ENCODE data around the gene TIMM8B. TPM values are rescaled to one million over a fixed set of nuclear protein-coding genes. Genes with fewer than 3 reads are reported as not detected.

TIMM8B gene
- total and polyA plus RNA-seq, 2 donors: 81.6 to 105 TPM

- Histone ChIP-seq H3K4me3 (ENCODE audit: low read length in 2 of 2) (no peak overlapping the region), H3K36me3 (ENCODE audit: control insufficient read depth in 2 of 2, insufficient read depth in 2 of 2, low read length in 1 of 2) (peaks cover 0 to 5% of the 10 kb centered on the region in 2 donors), H3K27me3 (ENCODE audit: control insufficient read depth in 2 of 2, insufficient read depth in 1 of 2, low read length in 1 of 2) (no peaks in the 10 kb centered on the region), H3K9me3 (ENCODE audit: control insufficient read depth in 2 of 2, insufficient read depth in 1 of 2, low read length in 1 of 2) (no peaks in the 10 kb centered on the region), H3K27ac (ENCODE audit: low read depth in 1 of 2, low read length in 1 of 2) (no peak overlapping the region), H3K4me1 (ENCODE audit: control insufficient read depth in 2 of 2, insufficient read depth in 2 of 2, low read length in 2 of 2) (no peaks in the 10 kb centered on the region)
- 96% methylated on average over 5 of the region's 5 CpGs for WGBS
- DNase-seq (ENCODE audit: low read depth in 6 of 9, low spot score in 9 of 9): no peak
These were observed 35.5 kb upstream of the TIMM8B start for GRCh38 chr11:112121981-112122615.

GRCh38 chr11:112118176-112118575, 31.6 kb upstream of the TIMM8B start:
- DNase-seq (ENCODE audit: low read depth in 6 of 9, low spot score in 9 of 9): no peak
- Histone ChIP-seq H3K4me1 (ENCODE audit: control insufficient read depth in 2 of 2, insufficient read depth in 2 of 2, low read length in 2 of 2) (peaks cover 0 to 3% of the 10 kb centered on the region in 2 donors), H3K27ac (ENCODE audit: low read depth in 1 of 2, low read length in 1 of 2) (no peak overlapping the region), H3K27me3 (ENCODE audit: control insufficient read depth in 2 of 2, insufficient read depth in 1 of 2, low read length in 1 of 2) (no peaks in the 10 kb centered on the region), H3K9me3 (ENCODE audit: control insufficient read depth in 2 of 2, insufficient read depth in 1 of 2, low read length in 1 of 2) (no peaks in the 10 kb centered on the region), H3K4me3 (ENCODE audit: low read length in 2 of 2) (no peak overlapping the region), H3K36me3 (ENCODE audit: control insufficient read depth in 2 of 2, insufficient read depth in 2 of 2, low read length in 1 of 2) (peaks cover 0 to 5% of the 10 kb centered on the region in 2 donors)
- WGBS: 56% methylated on average over 2 of the region's 2 CpGs

GRCh38 chr11:112115386-112115785, 28.8 kb upstream of the TIMM8B start:
- DNase-seq (ENCODE audit: low read depth in 6 of 9, low spot score in 9 of 9): peak in 1 of 9 donors; percentile 16
- H3K36me3 ChIP-seq (ENCODE audit: control insufficient read depth in 2 of 2, insufficient read depth in 2 of 2, low read length in 1 of 2): peaks cover 0 to 5% of the 10 kb centered on the region in 2 donors
- peaks cover 0 to 3% of the 10 kb centered on the region in 2 donors for H3K4me1 ChIP-seq (ENCODE audit: control insufficient read depth in 2 of 2, insufficient read depth in 2 of 2, low read length in 2 of 2)
- H3K27ac ChIP-seq (ENCODE audit: low read depth in 1 of 2, low read length in 1 of 2): no peak overlapping the region
- 54% methylated on average over 5 of the region's 5 CpGs for WGBS
- no peaks in the 10 kb centered on the region for H3K9me3 ChIP-seq (ENCODE audit: control insufficient read depth in 2 of 2, insufficient read depth in 1 of 2, low read length in 1 of 2)
- no peak overlapping the region for H3K4me3 ChIP-seq (ENCODE audit: low read length in 2 of 2)
- H3K27me3 ChIP-seq (ENCODE audit: control insufficient read depth in 2 of 2, insufficient read depth in 1 of 2, low read length in 1 of 2): no peaks in the 10 kb centered on the region

GRCh38 chr11:112114460-112114859, 27.9 kb upstream of the TIMM8B start:
- no peak overlapping the region for H3K4me3 ChIP-seq (ENCODE audit: low read length in 2 of 2)
- no peak for DNase-seq (ENCODE audit: low read depth in 6 of 9, low spot score in 9 of 9)
- WGBS: 97% methylated on average over 2 of the region's 2 CpGs
- peaks cover 0 to 3% of the 10 kb centered on the region in 2 donors for H3K36me3 ChIP-seq (ENCODE audit: control insufficient read depth in 2 of 2, insufficient read depth in 2 of 2, low read length in 1 of 2)
- H3K4me1 ChIP-seq (ENCODE audit: control insufficient read depth in 2 of 2, insufficient read depth in 2 of 2, low read length in 2 of 2): peaks cover 0 to 3% of the 10 kb centered on the region in 2 donors
- H3K9me3 ChIP-seq (ENCODE audit: control insufficient read depth in 2 of 2, insufficient read depth in 1 of 2, low read length in 1 of 2): no peaks in the 10 kb centered on the region
- no peak overlapping the region for H3K27ac ChIP-seq (ENCODE audit: low read depth in 1 of 2, low read length in 1 of 2)
- no peaks in the 10 kb centered on the region for H3K27me3 ChIP-seq (ENCODE audit: control insufficient read depth in 2 of 2, insufficient read depth in 1 of 2, low read length in 1 of 2)

- peak in 6 of 9 donors; percentile 9 to 62 (median 20) for DNase-seq (ENCODE audit: low read depth in 6 of 9, low spot score in 9 of 9)
- Histone ChIP-seq H3K4me1 (ENCODE audit: control insufficient read depth in 2 of 2, insufficient read depth in 2 of 2, low read length in 2 of 2) (peaks cover 0 to 3% of the 10 kb centered on the region in 2 donors), H3K9me3 (ENCODE audit: control insufficient read depth in 2 of 2, insufficient read depth in 1 of 2, low read length in 1 of 2) (no peaks in the 10 kb centered on the region), H3K36me3 (ENCODE audit: control insufficient read depth in 2 of 2, insufficient read depth in 2 of 2, low read length in 1 of 2) (no peaks in the 10 kb centered on the region), H3K4me3 (ENCODE audit: low read length in 2 of 2) (no peak overlapping the region), H3K27me3 (ENCODE audit: control insufficient read depth in 2 of 2, insufficient read depth in 1 of 2, low read length in 1 of 2) (no peaks in the 10 kb centered on the region), H3K27ac (ENCODE audit: low read depth in 1 of 2, low read length in 1 of 2) (no peak overlapping the region)
- 67% methylated on average over 6 of the region's 6 CpGs for WGBS
These were observed 27.2 kb upstream of the TIMM8B start for GRCh38 chr11:112113539-112114457.

- Histone ChIP-seq H3K4me1 (ENCODE audit: control insufficient read depth in 2 of 2, insufficient read depth in 2 of 2, low read length in 2 of 2) (no peaks in the 10 kb centered on the region), H3K27ac (ENCODE audit: low read depth in 1 of 2, low read length in 1 of 2) (no peak overlapping the region), H3K36me3 (ENCODE audit: control insufficient read depth in 2 of 2, insufficient read depth in 2 of 2, low read length in 1 of 2) (no peaks in the 10 kb centered on the region), H3K9me3 (ENCODE audit: control insufficient read depth in 2 of 2, insufficient read depth in 1 of 2, low read length in 1 of 2) (no peaks in the 10 kb centered on the region), H3K4me3 (ENCODE audit: low read length in 2 of 2) (no peak overlapping the region), H3K27me3 (ENCODE audit: control insufficient read depth in 2 of 2, insufficient read depth in 1 of 2, low read length in 1 of 2) (no peaks in the 10 kb centered on the region)
- 99% methylated on average over 8 of the region's 8 CpGs for WGBS
- no peak for DNase-seq (ENCODE audit: low read depth in 6 of 9, low spot score in 9 of 9)
These were observed 19.5 kb upstream of the TIMM8B start for GRCh38 chr11:112106070-112106469.

GRCh38 chr11:112103446-112103845, 16.9 kb upstream of the TIMM8B start:
- no peaks in the 10 kb centered on the region for H3K9me3 ChIP-seq (ENCODE audit: control insufficient read depth in 2 of 2, insufficient read depth in 1 of 2, low read length in 1 of 2)
- WGBS: over 99% methylated on average over 6 of the region's 6 CpGs
- no peak overlapping the region for H3K27ac ChIP-seq (ENCODE audit: low read depth in 1 of 2, low read length in 1 of 2)
- no peaks in the 10 kb centered on the region for H3K27me3 ChIP-seq (ENCODE audit: control insufficient read depth in 2 of 2, insufficient read depth in 1 of 2, low read length in 1 of 2)
- H3K36me3 ChIP-seq (ENCODE audit: control insufficient read depth in 2 of 2, insufficient read depth in 2 of 2, low read length in 1 of 2): no peaks in the 10 kb centered on the region
- no peak for DNase-seq (ENCODE audit: low read depth in 6 of 9, low spot score in 9 of 9)
- H3K4me3 ChIP-seq (ENCODE audit: low read length in 2 of 2): no peak overlapping the region
- no peaks in the 10 kb centered on the region for H3K4me1 ChIP-seq (ENCODE audit: control insufficient read depth in 2 of 2, insufficient read depth in 2 of 2, low read length in 2 of 2)

- WGBS: 95% methylated on average over 2 of the region's 2 CpGs
- Histone ChIP-seq H3K9me3 (ENCODE audit: control insufficient read depth in 2 of 2, insufficient read depth in 1 of 2, low read length in 1 of 2) (no peaks in the 10 kb centered on the region), H3K4me1 (ENCODE audit: control insufficient read depth in 2 of 2, insufficient read depth in 2 of 2, low read length in 2 of 2) (no peaks in the 10 kb centered on the region), H3K4me3 (ENCODE audit: low read length in 2 of 2) (no peak overlapping the region), H3K27me3 (ENCODE audit: control insufficient read depth in 2 of 2, insufficient read depth in 1 of 2, low read length in 1 of 2) (no peaks in the 10 kb centered on the region), H3K27ac (ENCODE audit: low read depth in 1 of 2, low read length in 1 of 2) (no peak overlapping the region), H3K36me3 (ENCODE audit: control insufficient read depth in 2 of 2, insufficient read depth in 2 of 2, low read length in 1 of 2) (peaks cover 4 to 10% of the 10 kb centered on the region in 2 donors)
- no peak for DNase-seq (ENCODE audit: low read depth in 6 of 9, low spot score in 9 of 9)
These were observed 13.9 kb upstream of the TIMM8B start for GRCh38 chr11:112100462-112100861.
